Peyer's patch (tissue), 4 donors: ENCODE measurements around the gene EPB41L4A. TPM values are rescaled to one million over a fixed set of nuclear protein-coding genes. Genes with fewer than 3 reads are reported as not detected.

Experiments used
- DNase-seq, 3 donors: peaks; one replicate each; pipeline ENCODE4 v3.0.0-alpha.2; 2017 to 2019
- H3K27ac ChIP-seq, 4 donors: fragments of 200-600 bp; sonication (generic); one replicate each; pipeline ENCODE4 v1.5.1; 2016 to 2019
- H3K27me3 ChIP-seq, 2 donors: fragments of 200-600 bp; sonication (generic); one replicate each; pipeline ENCODE4 v1.5.1; 2019
- H3K36me3 ChIP-seq, 3 donors: fragments of 200-600 bp; sonication (generic); one replicate each; pipeline ENCODE4 v1.5.1; 2016 to 2019
- H3K4me1 ChIP-seq, 4 donors: fragments of 200-600 bp; sonication (generic); one replicate each; pipeline ENCODE4 v1.5.1; 2016 to 2019
- H3K4me3 ChIP-seq, 4 donors: fragments of 200-600 bp; sonication (generic); 1 replicate in 3 of 4; 2 replicates in 1 of 4; pipeline ENCODE4 v1.5.1; 2016 to 2019; ENCODE audit warnings: mild to moderate bottlenecking in 1 of 4
- H3K9me3 ChIP-seq, 4 donors: fragments of 200-600 bp; sonication (generic); one replicate each; pipeline ENCODE4 v1.5.1; 2016 to 2019; ENCODE audit warnings: mild to moderate bottlenecking in 1 of 4
- CTCF ChIP-seq, 6 experiments: fragments of 450-650 bp in 4 of 6; fragments of 200-600 bp in 2 of 6; sonication (generic) in 1 of 6; IDR thresholded peaks; one replicate each; pipeline ENCODE4 v1.5.1; 2017 to 2019; ENCODE audit warnings: antibody characterized with exemption in 6 of 6, mild to moderate bottlenecking in 3 of 6, moderate library complexity in 1 of 6
- POLR2A ChIP-seq, 2 donors: fragments of 450-650 bp; IDR thresholded peaks; one replicate each; pipeline ENCODE4 v1.5.1; 2017; ENCODE audit warnings: antibody characterized with exemption in 2 of 2, mild to moderate bottlenecking in 2 of 2, moderate library complexity in 2 of 2
- total RNA-seq, 4 donors: library from RNA; depleted of rRNA; stranded (reverse); fragments of >200 nt; gene quantifications; one replicate each; pipeline ENCODE4 v1.1.0, GENCODE V29; 2016

Gene EPB41L4A
- total RNA-seq, 4 donors from 2014 or later = 3.3 to 28.9 (median 9.0) TPM

DNA sequence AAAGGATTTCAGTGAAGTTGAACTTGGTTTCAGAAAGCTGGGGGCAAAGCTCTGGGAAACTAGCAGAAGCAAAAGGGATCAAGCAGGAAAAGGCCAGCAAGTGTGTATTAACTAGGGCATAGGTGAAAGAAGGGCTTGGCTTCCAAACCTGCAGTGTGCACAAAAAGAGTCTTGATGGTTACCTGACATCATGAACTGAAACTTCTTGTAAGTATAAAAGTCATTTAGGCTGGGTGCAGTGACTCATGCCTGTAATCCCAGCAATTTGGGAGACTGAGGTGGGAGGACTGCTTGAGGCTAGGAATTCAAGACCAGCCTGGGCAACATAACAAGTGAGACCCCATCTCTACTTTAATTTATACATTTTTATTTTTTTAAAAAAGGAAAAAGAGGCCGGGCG, 216.4 kb downstream of the EPB41L4A start:
- Histone ChIP-seq H3K4me1 (no peaks in the 10 kb centered on the region), H3K27me3 (no peaks in the 10 kb centered on the region), H3K27ac (no peak overlapping the region), H3K36me3 (peaks cover 0 to 15% (median 0%) of the 10 kb centered on the region in 3 donors), H3K9me3 (no peaks in the 10 kb centered on the region), H3K4me3 (no peak overlapping the region)
- DNase-seq = no peak
- TF ChIP-seq CTCF (IDR thresholded peaks at IDR 0.05) (no peak), POLR2A (IDR thresholded peaks at IDR 0.05) (no peak)

DNA sequence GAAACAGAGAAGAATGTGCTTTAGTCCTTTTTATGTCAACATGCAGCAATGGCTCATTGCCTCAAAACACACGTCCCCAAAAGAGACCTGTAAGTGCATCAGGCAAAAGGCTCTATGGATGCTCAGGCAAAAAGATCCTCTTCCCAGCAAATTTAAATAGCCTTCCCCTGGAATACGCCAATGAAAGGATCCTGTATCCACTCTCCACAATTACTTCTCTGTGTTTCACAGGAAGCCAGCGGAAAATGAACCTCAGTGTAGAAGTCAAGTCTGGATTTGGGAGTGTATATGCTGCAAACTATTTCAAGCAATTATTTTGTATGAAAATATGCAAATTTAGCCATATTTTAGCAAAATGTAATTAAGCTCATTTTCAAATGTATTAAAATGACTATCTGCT, 217.9 kb downstream of the EPB41L4A start:
- peaks cover 0 to 15% (median 0%) of the 10 kb centered on the region in 3 donors for H3K36me3 ChIP-seq
- no peaks in the 10 kb centered on the region for H3K9me3 ChIP-seq
- no peak overlapping the region for H3K4me3 ChIP-seq
- no peak for DNase-seq
- TF ChIP-seq POLR2A (IDR thresholded peaks at IDR 0.05) (no peak), CTCF (IDR thresholded peaks at IDR 0.05) (no peak)
- H3K4me1 ChIP-seq = no peaks in the 10 kb centered on the region
- H3K27ac ChIP-seq = no peak overlapping the region
- H3K27me3 ChIP-seq = no peaks in the 10 kb centered on the region

DNA sequence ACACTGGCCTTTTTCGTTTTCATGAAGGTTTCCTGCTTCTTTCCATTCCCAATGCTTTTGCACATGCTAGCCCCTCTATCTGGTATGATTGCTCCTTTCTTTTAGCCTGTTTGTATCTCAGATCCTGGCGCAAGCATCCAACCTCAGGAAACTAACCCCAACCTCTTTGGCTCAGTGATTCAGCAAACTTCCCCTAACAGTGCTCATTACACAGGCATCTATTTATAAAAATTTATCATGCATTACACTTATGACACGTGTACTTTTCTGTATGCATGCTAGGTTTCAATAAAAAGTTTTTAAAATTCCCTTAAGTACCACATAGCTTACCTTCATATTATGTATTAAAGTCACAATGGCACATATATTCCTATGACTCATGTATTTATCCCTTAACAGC, 218.9 kb downstream of the EPB41L4A start:
- no peaks in the 10 kb centered on the region for H3K27me3 ChIP-seq
- no peak for DNase-seq
- no peaks in the 10 kb centered on the region for H3K9me3 ChIP-seq
- TF ChIP-seq CTCF (IDR thresholded peaks at IDR 0.05) (no peak), POLR2A (IDR thresholded peaks at IDR 0.05) (no peak)
- H3K4me1 ChIP-seq = no peaks in the 10 kb centered on the region
- no peak overlapping the region for H3K27ac ChIP-seq
- H3K36me3 ChIP-seq = peaks cover 0 to 15% (median 0%) of the 10 kb centered on the region in 3 donors
- H3K4me3 ChIP-seq = no peak overlapping the region

DNA sequence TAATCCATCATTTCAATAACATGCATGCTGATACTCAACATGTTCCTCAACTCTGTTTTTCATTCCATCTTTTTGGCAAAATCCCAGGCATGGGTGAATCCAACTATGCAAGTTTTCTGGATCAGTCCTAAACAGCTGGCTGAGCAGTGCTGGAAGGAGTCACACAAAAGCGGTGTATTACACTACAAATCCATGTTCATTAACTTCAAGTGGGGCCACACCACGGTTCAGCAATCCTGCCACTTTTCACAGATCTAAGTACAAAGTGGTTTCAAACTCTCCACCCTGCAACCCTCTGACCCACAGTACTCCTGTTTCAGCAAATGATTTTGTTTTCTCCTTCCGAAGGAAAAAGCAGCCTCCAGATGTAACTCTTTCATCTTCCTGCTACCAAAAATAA, 222.5 kb downstream of the EPB41L4A start:
- Histone ChIP-seq H3K9me3 (no peaks in the 10 kb centered on the region), H3K36me3 (peaks cover 0 to 2% (median 0%) of the 10 kb centered on the region in 3 donors), H3K27me3 (no peaks in the 10 kb centered on the region), H3K4me1 (no peaks in the 10 kb centered on the region), H3K4me3 (no peak overlapping the region), H3K27ac (no peak overlapping the region)
- TF ChIP-seq CTCF (IDR thresholded peaks at IDR 0.05) = no peak
- DNase-seq = no peak

GRCh38 chr5:112195924-112196323, 223.2 kb downstream of the EPB41L4A start:
- Histone ChIP-seq H3K27ac (no peak overlapping the region), H3K36me3 (no peaks in the 10 kb centered on the region), H3K27me3 (no peaks in the 10 kb centered on the region), H3K4me1 (no peaks in the 10 kb centered on the region), H3K9me3 (no peaks in the 10 kb centered on the region), H3K4me3 (no peak overlapping the region)
- TF ChIP-seq POLR2A (IDR thresholded peaks at IDR 0.05) (no peak), CTCF (IDR thresholded peaks at IDR 0.05) (no peak)
- no peak for DNase-seq

- no peak for DNase-seq
- TF ChIP-seq POLR2A (IDR thresholded peaks at IDR 0.05) (no peak), CTCF (IDR thresholded peaks at IDR 0.05) (no peak)
- Histone ChIP-seq H3K27me3 (no peaks in the 10 kb centered on the region), H3K4me1 (no peaks in the 10 kb centered on the region), H3K36me3 (no peaks in the 10 kb centered on the region), H3K9me3 (no peaks in the 10 kb centered on the region), H3K27ac (no peak overlapping the region), H3K4me3 (no peak overlapping the region)
Measured at GRCh38 chr5:112192866-112193265, 226.2 kb downstream of the EPB41L4A start.
